Fibroblast of skin of back (primary cell): ENCODE measurements around the gene GOLGA6A. TPM values are rescaled to one million over a fixed set of nuclear protein-coding genes. Genes with fewer than 3 reads are reported as not detected.
"Not testable (repeated sequence)": the region's sequence is repeated elsewhere in the genome, so short reads cannot be mapped to it uniquely, and the experiment has no call there.

ENCODE experiments used
- DNase-seq: peaks from one replicate; pipeline ENCODE4 v3.0.0-alpha.2; 2013
- polyA plus RNA-seq, 2 experiments: library from polyadenylated mRNA; unstranded; fragments of 120-200 nt; gene quantifications; one replicate each; pipeline ENCODE4 v1.2.1, GENCODE V29; 2013; ENCODE audit not compliant: insufficient read length in 2 of 2

Gene GOLGA6A
- polyA plus RNA-seq (2013, experiment 1 of 2; ENCODE audit: insufficient read length) = not detected
- 0.05 TPM for polyA plus RNA-seq (2013, experiment 2 of 2; ENCODE audit: insufficient read length)

GRCh38 chr15:74082450-74082849, at the start of gene GOLGA6A:
GOLGA6A (minus strand) TSS chr15:74082550; CDS start chr15:74082509, 41 bp downstream.
- not testable (repeated sequence) for DNase-seq

GRCh38 chr15:74131628-74132413, 49.5 kb upstream of the GOLGA6A start:
- no peak for DNase-seq

- no peak for DNase-seq
Measured at GRCh38 chr15:74130849-74131627, 48.7 kb upstream of the GOLGA6A start.

DNA sequence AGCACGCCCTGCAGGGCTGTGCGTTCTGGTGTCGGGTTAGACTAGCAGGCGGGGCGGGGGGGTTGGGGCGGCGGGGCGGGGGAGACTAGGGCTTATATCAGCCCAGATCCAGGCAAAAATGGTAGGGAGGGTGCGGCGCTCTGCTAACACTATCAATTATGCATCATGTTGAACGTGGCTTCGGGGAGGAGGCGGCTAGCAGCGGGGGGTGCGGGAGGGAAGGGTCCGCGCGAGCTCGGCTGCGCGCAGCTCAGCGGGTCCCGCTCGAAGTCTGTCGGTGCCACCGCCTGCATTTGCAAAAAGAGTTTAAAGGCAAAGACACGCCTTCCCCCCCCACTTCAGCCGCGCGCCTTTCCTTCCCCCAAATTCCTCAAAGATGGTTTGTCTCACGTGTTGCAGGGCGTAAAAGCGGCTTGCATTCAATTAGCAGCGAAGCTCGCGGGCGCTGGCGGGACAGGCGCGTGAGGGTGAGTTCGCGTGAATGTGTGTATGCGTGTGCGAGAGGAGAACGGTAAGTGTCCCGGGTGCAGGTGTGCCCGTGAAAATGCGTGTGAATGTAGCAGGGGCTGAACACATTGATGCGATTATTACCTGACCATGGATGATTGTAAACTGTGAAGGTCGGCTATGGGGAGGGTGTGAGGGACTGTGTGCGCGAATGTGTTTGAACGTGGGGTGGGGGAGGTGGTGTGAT, 48.0 kb upstream of the GOLGA6A start, which contains the start of gene ISLR2:
TSS of gene ISLR2 (plus strand) at position 432 of the 694 bp plus-strand sequence. CDS start 2,169 bp downstream, outside the sequence.
- DNase-seq = peak; percentile 13

GRCh38 chr15:74129586-74130154, 47.3 kb upstream of the GOLGA6A start:
- no peak for DNase-seq

DNA sequence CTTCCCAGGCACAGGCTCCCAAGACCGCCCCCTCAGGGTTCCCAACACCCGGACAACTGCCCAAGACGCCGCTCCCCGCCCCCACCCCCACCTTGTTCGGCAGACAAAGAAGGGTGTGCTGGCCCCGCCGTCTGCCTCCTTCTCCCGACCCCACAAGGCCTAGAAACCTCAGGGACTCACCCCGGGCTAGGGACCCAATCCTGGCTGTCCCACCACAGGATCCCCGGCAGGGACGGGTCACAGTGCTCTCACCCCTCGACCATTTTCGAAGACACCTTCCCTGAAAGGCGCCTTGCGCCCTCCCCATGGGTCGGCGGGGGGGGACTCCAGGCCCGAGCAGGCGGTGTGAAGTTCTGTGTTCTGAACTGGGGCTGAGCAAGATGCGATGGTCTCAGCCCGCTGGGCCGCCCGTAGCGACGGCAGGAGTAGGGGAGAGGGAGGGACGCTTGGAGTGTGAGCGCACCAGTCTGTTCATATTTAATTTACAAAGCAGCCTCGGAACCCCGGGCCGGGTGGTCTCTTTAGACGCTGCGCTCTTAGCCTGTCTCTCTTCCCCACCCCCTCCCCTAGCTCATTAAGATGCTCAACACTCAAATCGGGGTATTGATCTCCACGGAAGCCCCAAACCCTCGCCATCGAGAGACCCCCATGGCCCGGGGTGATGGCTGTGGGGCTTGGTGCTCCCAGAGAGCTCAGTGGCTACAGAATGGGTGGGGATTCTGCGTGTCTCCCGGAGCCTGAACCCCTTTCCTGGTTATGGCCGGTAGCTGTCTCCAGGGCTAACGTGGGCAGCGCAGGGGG, 46.6 kb upstream of the GOLGA6A start:
- no peak for DNase-seq

- no peak for DNase-seq
Measured at GRCh38 chr15:74127954-74128784, 45.8 kb upstream of the GOLGA6A start.

- peak; percentile 81 for DNase-seq
Measured at GRCh38 chr15:74127255-74127953, 45.1 kb upstream of the GOLGA6A start.

DNA sequence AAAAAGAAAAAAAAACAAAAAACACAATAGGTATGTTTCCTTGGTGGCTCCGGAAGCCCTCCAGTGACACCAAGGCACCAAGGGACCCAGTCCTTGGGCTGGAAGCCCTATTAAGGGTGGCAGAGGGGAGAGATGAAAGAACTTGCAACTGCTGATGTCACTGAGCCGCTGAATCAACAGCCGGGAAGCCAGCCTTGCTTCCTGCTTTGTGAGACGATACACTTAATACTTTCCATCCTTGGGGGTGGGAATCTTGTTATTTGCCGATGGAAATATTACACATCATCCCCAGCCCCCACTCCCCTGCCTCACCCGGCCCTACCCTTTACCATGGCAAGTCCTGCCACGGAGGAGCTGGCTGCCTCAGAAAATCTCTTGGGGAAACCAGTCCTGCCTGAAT, 42.4 kb upstream of the GOLGA6A start:
- DNase-seq = peak; percentile 20

GRCh38 chr15:74124196-74124595, 41.8 kb upstream of the GOLGA6A start:
- DNase-seq = no peak

DNA sequence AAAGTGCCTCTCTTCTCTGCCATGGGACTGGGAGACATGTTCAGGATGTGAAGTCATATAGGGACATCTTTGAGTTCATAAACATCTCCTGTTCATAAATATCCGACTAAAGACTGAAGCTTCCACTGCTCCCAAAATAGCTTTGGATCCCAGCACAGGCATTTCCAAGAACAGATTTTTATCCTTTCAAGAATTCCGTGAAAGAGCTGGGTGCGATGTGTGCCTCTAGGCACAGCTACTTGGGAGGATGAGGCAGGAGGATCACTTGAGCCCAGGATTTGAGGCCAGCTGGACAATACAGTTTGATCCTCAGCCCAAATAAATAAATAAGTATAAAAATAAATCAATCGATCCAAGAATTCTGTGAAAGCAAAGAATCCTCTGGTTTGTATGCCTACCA, 41.3 kb upstream of the GOLGA6A start:
- no peak for DNase-seq

GRCh38 chr15:74123131-74123429, 40.7 kb upstream of the GOLGA6A start:
- DNase-seq = no peak

GRCh38 chr15:74122403-74123130, 40.2 kb upstream of the GOLGA6A start:
- no peak for DNase-seq

DNA sequence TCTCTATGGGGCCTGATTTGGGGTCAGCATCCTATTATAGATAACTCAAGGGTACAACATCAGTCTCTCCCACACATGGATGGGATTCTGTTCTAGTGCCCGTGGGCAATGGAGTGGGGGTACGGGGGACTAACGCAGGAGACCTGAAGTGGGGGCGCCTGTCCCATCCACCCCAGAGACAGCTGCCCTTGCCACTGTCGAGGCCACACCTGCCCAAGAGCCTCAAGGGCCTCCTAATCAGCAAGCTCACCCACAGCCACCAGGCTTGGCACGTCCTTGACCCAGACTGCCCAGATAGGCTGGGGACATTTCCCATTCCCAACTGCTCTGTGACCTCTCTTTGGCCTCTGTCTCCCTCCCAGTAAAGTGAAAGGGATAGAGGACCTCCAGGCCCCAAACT, 39.5 kb upstream of the GOLGA6A start:
- no peak for DNase-seq

GRCh38 chr15:74121039-74121438, 38.7 kb upstream of the GOLGA6A start:
- DNase-seq = no peak

DNA sequence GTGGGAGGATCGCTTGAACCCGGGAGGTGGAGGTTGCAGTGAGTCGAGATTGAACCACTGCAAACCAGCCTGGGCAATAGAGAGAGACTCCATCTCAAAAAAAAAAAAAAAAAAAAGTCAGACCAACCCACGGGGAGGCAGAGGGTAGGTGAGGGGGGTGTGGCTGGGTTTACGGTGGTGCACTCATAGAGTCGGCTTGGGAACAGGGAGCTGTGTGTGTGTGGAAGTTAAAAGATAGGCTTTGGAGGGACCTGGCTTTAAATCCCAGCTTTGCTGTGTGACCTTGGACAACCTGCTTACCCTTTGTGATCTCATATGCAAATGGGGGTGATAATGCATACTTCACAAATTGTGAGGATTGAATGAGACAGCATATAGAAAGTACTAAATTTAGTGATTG, 38.1 kb upstream of the GOLGA6A start:
- DNase-seq = no peak

DNA sequence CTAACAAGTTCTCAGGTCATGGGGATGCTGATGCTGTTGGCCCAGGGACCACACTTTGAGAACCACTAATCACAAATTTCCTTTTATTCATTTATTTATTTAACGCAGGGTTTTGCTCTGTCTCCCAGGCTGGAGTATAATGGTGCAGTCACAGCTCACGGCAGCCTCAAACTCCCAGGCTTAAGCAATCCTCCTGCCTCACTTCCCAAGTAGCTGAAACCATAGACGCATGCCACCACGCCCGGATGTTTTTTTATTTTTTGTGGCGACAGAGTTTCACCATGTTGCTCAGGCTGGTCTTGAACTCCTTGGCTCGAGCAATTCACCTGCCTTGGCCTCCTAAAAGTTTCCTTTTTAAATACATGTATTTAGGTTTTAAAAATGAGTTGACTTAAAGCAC, 27.4 kb upstream of the GOLGA6A start:
- DNase-seq = no peak

- not testable (repeated sequence) for DNase-seq
Measured at GRCh38 chr15:74108611-74109010, 26.3 kb upstream of the GOLGA6A start.

DNA sequence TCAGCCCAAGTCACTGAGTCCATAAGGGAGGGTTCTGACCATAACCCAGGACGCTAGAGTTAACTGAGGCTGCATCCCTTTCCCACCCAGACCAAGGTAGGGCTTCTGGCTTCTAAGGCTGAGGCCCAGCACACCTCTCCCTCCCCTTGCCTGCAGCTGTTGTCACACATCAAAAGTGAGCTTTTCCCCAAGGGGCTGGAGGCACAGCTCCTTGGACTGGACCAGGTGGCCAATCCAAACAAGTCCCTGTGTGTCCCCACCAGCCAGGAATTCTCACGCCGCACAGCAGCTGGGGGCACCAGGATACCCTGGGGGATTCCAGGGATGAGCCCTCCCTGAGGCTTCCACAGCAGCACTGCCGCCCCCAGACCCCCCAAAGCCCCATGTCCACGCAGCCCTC, 25.8 kb upstream of the GOLGA6A start:
- no peak for DNase-seq
